Activated naive CD8-positive, alpha-beta T cell treated with anti-CD3 and anti-CD28 coated beads, Interleukin-2, amount 50 U/mL, for 24 hours (primary cell): ENCODE results near the gene SORBS1.

Experiments
- ATAC-seq: fragments of 150-1000 bp; cut with Tn5 transposase; one replicate; pipeline ENCODE4 v1.10.0; 2021
- DNase-seq: peaks from one replicate; pipeline ENCODE4 v3.0.0; 2021
- H3K27ac Mint-ChIP-seq: one replicate; pipeline ENCODE4 v1.8.0; 2021; ENCODE audit warnings: mild to moderate bottlenecking, mixed read lengths
- H3K27me3 Mint-ChIP-seq: one replicate; pipeline ENCODE4 v1.8.0; 2021; ENCODE audit warnings: mixed read lengths
- H3K36me3 Mint-ChIP-seq: one replicate; pipeline ENCODE4 v1.8.0; 2021; ENCODE audit warnings: low read depth, mixed read lengths
- H3K4me1 Mint-ChIP-seq: one replicate; pipeline ENCODE4 v1.8.0; 2021; ENCODE audit warnings: mixed read lengths
- H3K4me3 Mint-ChIP-seq: one replicate; pipeline ENCODE4 v1.8.0; 2021; ENCODE audit warnings: mild to moderate bottlenecking, moderate library complexity, mixed read lengths
- H3K9me3 Mint-ChIP-seq: one replicate; pipeline ENCODE4 v1.8.0; 2021; ENCODE audit warnings: mixed read lengths

The SORBS1 gene

DNA sequence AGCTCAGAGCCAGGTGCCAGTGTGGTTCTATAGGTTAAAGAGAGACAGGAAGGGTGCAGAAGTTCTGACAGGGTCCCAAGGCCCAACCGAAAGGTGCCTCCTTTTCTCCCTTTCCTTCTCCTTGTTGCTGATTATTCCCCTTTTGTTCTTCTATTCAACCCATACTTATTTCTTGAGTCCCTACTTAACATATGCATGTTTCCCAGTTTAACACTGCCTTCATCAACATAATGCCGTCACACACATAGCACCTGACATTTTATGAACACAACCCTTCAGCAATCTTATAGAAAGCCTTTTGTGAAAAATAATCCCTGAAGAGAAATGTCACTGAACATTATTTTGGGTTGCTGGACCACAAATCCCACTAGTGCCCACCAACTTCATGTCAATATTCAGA, 39.1 kb downstream of the SORBS1 start:
- no peak overlapping the region for H3K4me3 Mint-ChIP-seq
- DNase-seq, result no peak
- ATAC-seq, result no peak
- no peaks in the 10 kb centered on the region for H3K4me1 Mint-ChIP-seq
- H3K36me3 Mint-ChIP-seq, result no peaks in the 10 kb centered on the region
- H3K27ac Mint-ChIP-seq, result no peak overlapping the region
- H3K9me3 Mint-ChIP-seq, result no peaks in the 10 kb centered on the region
- H3K27me3 Mint-ChIP-seq, result no peaks in the 10 kb centered on the region

DNA sequence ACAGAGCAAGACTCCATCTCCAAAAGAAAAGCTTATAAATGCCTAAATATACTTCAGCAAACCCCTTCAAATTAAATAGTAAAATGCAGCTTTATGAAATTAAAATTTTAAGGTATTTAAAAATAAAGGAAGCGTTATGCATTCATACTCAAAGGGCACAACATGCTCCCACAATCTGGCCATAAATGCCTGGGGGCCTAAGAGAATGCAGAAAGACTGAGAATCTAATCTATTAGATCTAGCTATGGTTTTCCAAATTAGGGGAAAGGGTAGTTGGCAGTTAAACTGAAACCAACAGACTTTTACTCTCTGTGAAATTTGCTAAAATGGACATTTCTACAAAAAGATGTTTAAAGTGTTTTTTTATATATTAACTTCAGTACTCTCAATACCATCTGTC, 40.6 kb downstream of the SORBS1 start:
- Mint-ChIP-seq H3K4me1 (no peaks in the 10 kb centered on the region), H3K36me3 (no peaks in the 10 kb centered on the region), H3K27ac (no peak overlapping the region), H3K4me3 (no peak overlapping the region), H3K27me3 (no peaks in the 10 kb centered on the region), H3K9me3 (no peaks in the 10 kb centered on the region)
- ATAC-seq (no peak), DNase-seq (no peak)

DNA sequence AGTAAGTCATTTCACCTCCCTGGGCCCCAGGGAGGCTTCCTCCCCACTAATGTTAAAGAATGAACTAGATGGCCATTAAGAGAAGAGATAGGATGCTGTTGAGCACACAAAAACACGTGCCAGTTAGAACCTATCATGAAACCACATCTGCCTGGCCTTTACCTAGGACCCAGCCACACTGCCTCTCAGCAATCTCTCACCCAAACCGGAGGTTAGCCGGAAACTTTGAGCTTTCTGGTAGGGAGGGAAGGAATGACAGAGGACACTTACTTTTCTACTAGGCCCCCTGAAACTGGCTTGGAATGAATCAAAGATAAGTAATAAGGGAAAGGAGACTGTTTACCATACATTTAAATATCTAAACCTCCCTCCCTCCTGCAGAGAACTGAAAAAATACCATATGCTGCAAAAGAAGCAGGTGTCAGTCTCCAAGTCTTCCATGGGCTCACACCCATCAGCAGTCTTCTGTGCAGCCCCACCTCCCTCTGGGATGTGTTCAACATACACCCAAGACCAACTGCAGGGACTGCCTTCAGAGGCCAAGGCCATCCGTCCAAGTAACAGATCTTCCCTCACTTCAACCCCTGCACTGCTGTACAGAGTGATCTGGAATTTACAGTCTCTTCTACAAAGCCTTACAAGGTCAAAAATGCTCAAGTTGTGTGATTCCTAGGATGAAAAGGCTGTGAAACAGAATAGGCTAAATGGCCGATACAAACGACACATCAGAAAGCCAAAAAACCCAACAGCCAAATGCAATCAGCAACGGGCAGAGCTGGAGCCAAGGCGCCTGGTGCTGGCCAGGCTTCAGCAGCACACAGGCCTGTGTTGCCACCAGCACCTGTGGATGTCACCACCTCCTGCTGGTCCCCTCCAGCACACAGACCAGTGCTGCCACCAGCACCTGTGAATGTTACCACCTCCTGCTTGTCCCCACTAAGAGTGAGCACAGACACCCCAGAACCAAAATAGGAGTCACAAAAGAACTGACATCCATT, 42.4 kb downstream of the SORBS1 start:
- H3K4me1 Mint-ChIP-seq, result peaks cover 11% of the 10 kb centered on the region
- H3K36me3 Mint-ChIP-seq, result no peaks in the 10 kb centered on the region
- no peaks in the 10 kb centered on the region for H3K27me3 Mint-ChIP-seq
- ATAC-seq, result no peak
- no peak overlapping the region for H3K4me3 Mint-ChIP-seq
- H3K9me3 Mint-ChIP-seq, result no peaks in the 10 kb centered on the region
- H3K27ac Mint-ChIP-seq, result no peak overlapping the region
- DNase-seq, result no peak

DNA sequence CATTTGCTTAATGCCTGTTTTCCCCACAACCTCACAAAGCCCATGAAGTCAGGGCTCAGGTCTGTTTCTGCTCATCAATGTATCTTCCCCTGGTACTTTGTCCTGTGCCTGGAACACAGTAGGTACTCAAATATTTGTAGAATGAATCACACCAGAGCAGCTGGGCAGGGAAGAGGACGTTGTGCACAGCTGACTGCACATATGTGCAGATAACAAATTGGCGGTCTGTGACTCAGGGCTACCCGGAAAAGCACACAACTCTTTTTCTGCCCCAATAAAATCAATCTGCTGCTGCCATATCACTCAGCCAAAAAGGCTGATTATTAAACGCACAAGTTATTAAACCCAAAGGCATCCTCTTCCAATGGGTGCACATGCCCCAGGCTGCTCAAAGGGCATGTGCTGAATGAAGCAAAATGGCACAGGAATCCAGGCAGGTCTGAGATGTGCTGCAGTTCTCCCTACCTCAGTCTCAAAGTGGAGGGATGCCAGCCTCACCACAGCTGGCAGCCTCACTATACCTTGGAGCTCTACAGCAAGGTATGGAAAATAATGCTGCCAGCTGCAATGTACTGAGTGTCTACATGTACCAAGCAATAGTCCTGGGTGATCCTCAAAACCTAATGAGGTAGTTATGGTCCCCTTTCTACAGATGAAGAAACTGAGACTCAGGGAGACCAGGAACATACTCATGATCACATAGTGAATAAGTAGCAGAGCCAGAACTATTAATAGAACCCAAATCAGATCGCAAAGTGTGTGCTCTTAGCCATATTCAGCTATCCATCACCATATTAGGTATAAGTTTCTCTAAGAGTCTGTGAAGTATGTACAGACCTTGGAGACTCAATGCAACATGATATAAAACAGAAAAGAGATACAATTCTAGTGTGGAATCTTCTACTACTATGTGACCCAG, 43.4 kb downstream of the SORBS1 start:
- no peaks in the 10 kb centered on the region for H3K9me3 Mint-ChIP-seq
- H3K27ac Mint-ChIP-seq, result no peak overlapping the region
- no peaks in the 10 kb centered on the region for H3K27me3 Mint-ChIP-seq
- DNase-seq (no peak), ATAC-seq (no peak)
- peaks cover 15% of the 10 kb centered on the region for H3K4me1 Mint-ChIP-seq
- no peaks in the 10 kb centered on the region for H3K36me3 Mint-ChIP-seq
- no peak overlapping the region for H3K4me3 Mint-ChIP-seq

DNA sequence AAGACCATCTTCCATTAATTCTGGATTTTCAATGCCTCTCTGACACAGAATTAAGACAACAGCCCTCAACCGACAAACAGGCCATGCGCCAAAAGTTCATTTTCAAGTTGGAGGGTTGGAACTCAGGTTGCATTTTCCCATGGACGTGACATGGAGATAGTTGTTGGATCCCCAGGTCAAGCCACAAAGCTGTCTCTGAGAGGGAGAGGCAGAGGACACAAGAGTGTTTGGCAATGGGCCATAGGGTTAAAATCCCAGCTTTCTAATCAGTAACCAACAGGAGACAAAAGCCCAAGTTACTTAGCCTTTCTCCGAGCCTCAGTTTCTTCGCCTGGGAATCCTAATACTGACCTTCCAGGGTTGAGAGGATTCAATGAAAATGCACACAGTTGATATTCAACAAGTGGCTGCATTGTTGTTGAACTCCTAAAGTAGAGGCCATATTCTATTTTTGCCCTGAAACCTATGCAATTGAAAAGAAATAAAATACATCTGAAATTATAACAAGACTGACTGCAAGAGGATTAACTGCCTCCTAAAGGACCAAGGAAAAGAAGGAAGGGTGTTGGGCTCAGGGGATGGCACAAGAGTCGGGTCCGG, 44.3 kb downstream of the SORBS1 start:
- no peak overlapping the region for H3K27ac Mint-ChIP-seq
- H3K4me3 Mint-ChIP-seq, result no peak overlapping the region
- peaks cover 15% of the 10 kb centered on the region for H3K4me1 Mint-ChIP-seq
- H3K9me3 Mint-ChIP-seq, result no peaks in the 10 kb centered on the region
- no peaks in the 10 kb centered on the region for H3K36me3 Mint-ChIP-seq
- DNase-seq (no peak), ATAC-seq (no peak)
- peaks cover 1% of the 10 kb centered on the region for H3K27me3 Mint-ChIP-seq

DNA sequence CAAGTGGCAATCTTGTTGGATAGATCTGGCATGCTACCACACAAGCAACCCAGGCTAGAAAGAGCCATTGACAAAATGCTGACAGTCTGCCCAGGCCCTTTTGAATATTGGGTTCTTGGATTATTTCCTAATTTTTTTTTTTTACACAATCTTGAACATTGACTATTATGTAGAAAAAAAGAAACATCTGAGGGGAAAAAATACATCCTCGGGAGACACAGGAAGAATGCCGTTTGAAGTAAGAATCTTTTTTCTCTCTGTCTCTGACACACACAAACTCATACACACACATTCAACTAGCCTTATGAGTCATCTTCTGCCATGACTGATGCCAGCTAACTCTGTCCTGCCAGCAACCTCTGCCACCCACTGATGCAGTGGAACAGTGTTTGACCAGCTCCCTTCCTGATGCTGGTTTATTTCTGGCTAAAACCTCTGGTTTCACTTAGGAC, 47.2 kb downstream of the SORBS1 start:
- H3K27me3 Mint-ChIP-seq, result peaks cover 5% of the 10 kb centered on the region
- H3K4me3 Mint-ChIP-seq, result no peak overlapping the region
- H3K27ac Mint-ChIP-seq, result no peak overlapping the region
- DNase-seq (peak; percentile 6), ATAC-seq (peak; percentile 89)
- no peaks in the 10 kb centered on the region for H3K36me3 Mint-ChIP-seq
- no peaks in the 10 kb centered on the region for H3K9me3 Mint-ChIP-seq
- H3K4me1 Mint-ChIP-seq, result peaks cover 15% of the 10 kb centered on the region

DNA sequence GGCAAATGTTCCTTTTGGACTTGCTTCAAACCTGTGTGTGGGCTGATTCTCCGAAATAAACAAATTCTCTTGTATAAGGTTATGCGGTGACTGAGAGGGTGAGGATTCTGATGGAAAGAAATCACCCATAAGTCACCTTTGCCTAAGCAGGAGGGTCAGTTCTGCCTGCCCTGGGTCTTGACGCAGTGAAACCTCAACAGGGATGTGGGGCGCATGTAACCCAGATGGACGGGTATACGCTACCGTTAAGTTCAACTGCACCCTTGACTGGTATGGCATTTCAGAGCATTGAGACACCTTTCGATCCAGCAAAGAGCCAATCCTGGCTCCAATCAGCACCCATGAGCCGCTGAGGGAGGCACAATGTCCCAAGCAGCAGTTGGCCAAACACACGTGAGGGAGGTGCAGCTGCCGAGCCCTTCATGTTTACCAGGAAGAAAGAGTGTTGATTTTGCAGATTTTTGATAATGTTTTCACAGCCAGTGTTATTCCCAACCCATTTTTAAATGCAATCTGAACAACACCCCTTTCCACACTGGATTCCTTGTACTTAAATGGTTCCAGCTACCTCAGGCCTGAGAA, 48.1 kb downstream of the SORBS1 start:
- Mint-ChIP-seq H3K4me1 (peaks cover 15% of the 10 kb centered on the region), H3K27me3 (peaks cover 6% of the 10 kb centered on the region), H3K36me3 (no peaks in the 10 kb centered on the region), H3K9me3 (no peaks in the 10 kb centered on the region), H3K27ac (no peak overlapping the region), H3K4me3 (no peak overlapping the region)
- no peak for ATAC-seq
- no peak for DNase-seq

DNA sequence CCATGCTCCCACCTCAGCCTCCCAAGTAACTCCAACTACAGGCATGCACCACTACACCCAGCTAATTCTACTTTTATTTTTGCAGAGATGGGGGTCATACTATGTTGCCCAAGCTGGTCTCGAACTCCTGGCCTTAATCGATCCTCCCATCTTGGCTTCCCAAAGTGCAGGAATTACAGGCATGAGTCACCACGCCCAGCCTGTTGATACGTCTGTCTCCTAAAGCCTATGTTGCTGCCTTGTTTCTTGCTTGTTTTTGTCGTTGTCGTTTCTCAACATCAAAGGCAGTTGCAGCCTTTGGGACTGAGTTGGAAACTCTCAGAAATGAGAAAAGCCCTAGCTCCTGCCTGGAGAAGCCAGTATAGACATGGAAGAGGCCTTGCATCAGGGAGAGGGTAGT, 49.9 kb downstream of the SORBS1 start:
- Mint-ChIP-seq H3K27me3 (peaks cover 9% of the 10 kb centered on the region), H3K4me1 (peaks cover 15% of the 10 kb centered on the region), H3K27ac (no peak overlapping the region), H3K4me3 (no peak overlapping the region), H3K9me3 (no peaks in the 10 kb centered on the region), H3K36me3 (no peaks in the 10 kb centered on the region)
- DNase-seq (no peak), ATAC-seq (no peak)

DNA sequence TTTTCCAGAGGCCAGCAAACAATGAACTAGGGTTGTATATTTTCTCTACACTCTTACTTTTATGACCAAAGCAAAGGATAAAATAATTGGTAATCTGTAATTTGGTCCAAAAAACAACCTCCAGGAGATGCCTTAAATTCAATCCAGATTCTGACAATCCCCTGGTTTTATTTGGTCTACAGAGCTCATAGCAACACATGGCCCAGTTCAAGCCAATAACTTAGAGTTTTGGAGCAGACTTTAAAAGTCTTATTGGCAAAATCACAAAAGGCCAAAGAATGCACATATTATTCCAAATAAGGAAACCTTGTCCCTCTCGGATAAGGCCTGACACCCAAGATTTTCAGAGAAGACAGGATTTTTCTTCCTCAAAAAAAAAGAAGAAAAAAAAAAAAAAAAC, 51.9 kb downstream of the SORBS1 start:
- no peaks in the 10 kb centered on the region for H3K36me3 Mint-ChIP-seq
- no peak overlapping the region for H3K27ac Mint-ChIP-seq
- DNase-seq, result no peak
- H3K4me3 Mint-ChIP-seq, result no peak overlapping the region
- ATAC-seq, result no peak
- peaks cover 9% of the 10 kb centered on the region for H3K27me3 Mint-ChIP-seq
- peaks cover 8% of the 10 kb centered on the region for H3K4me1 Mint-ChIP-seq
- no peaks in the 10 kb centered on the region for H3K9me3 Mint-ChIP-seq

DNA sequence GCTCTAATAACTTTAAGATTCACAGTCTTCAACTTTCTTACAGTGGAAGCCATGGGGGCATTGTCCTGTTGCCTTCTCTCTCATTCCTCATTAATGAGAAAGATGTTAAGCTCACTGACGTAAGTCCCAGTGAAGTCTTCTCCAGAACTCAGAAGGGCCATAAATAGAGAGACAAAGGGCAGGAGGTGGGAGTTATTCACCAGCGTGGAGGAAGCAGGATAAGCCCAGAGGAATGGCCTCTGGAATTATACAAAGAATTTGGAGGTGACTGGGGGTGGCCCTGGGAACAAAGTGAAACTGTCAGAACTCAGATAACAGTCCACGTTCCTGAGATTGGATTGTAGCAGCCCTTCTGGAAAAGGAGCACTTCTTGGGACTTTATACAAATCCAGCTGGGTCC, 52.4 kb downstream of the SORBS1 start:
- H3K36me3 Mint-ChIP-seq, result no peaks in the 10 kb centered on the region
- H3K4me1 Mint-ChIP-seq, result peaks cover 3% of the 10 kb centered on the region
- no peak overlapping the region for H3K4me3 Mint-ChIP-seq
- H3K9me3 Mint-ChIP-seq, result no peaks in the 10 kb centered on the region
- no peak overlapping the region for H3K27ac Mint-ChIP-seq
- peaks cover 9% of the 10 kb centered on the region for H3K27me3 Mint-ChIP-seq
- ATAC-seq, result no peak
- no peak for DNase-seq

DNA sequence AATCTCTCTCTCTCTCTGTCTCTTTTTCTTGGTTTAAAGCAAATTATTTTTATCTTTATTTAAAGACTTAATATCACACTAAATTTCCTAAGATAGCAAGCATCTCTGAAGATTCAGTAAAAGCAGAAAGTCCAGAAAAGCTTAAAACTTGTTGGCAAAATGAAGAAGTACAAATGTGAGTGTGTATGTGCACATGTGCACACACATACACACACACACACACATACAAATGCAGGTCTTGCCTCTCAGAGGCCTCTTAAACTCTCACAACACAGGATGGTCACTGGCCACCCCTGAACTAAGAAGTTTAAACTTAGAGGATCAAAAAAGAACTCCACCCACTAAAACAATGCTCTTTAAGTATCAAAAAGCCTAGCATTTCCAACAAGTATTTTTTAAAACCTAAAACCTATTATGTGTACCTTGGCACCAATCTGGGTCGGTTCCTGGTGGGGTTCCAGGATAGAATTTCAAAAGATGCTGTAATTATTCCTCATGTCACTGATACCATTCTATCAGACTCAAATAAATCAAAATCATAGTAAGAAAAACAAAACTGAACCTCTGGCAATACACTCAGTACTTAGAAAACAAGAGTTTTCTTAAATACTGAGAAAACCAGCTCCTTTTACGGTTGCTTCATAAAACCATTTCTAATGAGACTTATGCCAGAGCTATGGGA, 55.0 kb downstream of the SORBS1 start:
- DNase-seq (no peak), ATAC-seq (no peak)

DNA sequence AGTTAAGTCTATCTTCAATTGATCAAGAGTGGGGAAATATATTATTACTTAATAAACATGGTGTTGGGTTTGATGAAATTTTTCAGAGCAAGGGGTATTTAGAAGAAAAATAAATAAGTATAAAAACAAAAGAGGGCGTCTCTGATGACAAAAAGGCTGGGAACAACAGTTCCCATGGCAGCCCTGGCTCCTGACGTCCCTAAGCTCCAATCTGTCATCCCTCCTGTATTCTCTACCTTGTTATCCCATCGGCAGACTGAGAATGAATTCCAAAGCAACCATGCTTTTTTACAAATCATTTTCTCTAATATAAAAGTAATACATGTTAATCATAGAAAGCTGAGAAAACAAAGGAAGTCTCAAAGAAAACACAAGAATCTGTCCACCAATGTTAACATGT, 55.5 kb downstream of the SORBS1 start:
- ATAC-seq, result no peak
- no peak for DNase-seq
- Mint-ChIP-seq H3K27me3 (peaks cover 4% of the 10 kb centered on the region), H3K9me3 (no peaks in the 10 kb centered on the region), H3K36me3 (no peaks in the 10 kb centered on the region), H3K27ac (no peak overlapping the region), H3K4me1 (no peaks in the 10 kb centered on the region), H3K4me3 (no peak overlapping the region)

More for the DNA sequence above, 55.0 kb downstream of the SORBS1 start:
- Mint-ChIP-seq H3K27ac (no peak overlapping the region), H3K36me3 (no peaks in the 10 kb centered on the region), H3K4me3 (no peak overlapping the region), H3K4me1 (no peaks in the 10 kb centered on the region), H3K9me3 (no peaks in the 10 kb centered on the region), H3K27me3 (peaks cover 7% of the 10 kb centered on the region)

DNA sequence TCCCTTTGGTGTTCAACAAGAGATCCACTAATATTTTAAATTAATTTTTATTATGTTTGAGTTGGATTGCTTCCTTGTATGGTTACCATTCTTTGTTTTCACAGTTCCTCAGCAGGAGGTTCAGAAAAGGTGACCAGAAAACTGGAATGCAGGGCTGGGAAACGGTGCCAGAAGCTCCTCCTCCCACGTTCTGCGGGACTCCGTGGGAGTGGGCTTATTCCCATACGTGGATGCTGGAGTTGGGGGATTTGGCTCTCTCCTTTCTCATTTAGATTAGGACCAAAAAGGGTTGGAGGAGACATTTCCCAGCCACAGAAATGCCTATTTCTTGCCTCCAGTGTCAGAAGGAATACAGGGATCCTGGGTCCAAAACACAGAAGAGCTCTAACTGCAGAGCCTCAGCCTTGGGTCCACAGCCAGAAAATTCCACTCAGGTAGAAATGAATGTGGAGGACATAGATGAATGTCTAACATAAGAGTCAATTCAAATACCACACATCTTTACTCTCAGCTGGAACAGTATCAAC, 56.0 kb downstream of the SORBS1 start:
- Mint-ChIP-seq H3K27ac (no peak overlapping the region), H3K4me3 (no peak overlapping the region), H3K27me3 (peaks cover 4% of the 10 kb centered on the region), H3K36me3 (no peaks in the 10 kb centered on the region), H3K9me3 (no peaks in the 10 kb centered on the region), H3K4me1 (no peaks in the 10 kb centered on the region)
- no peak for ATAC-seq
- DNase-seq, result no peak
